SU-DHL-6 (cell line): ENCODE data around the gene ANKRD33B.

Experiments
- H2AFZ ChIP-seq: fragments of 200-600 bp; sonication (generic); 2 replicates; pipeline ENCODE4 v1.6.1; 2014; ENCODE audit warnings: low read depth, mild to moderate bottlenecking, moderate library complexity, mixed read lengths, antibody characterized with exemption, low read length; ENCODE audit not compliant: severe bottlenecking
- H3F3A ChIP-seq: fragments of 200-600 bp; shearing (Covaris generic); 2 replicates; pipeline ENCODE4 v1.6.0; 2016; ENCODE audit warnings: antibody characterized with exemption, mild to moderate bottlenecking; ENCODE audit not compliant: insufficient read depth
- H3K27ac ChIP-seq: fragments of 200-600 bp; sonication (generic); 2 replicates; pipeline ENCODE4 v1.5.1; 2016; ENCODE audit warnings: low read depth, mild to moderate bottlenecking, low read length, moderate library complexity, mixed read lengths
- H3K27me3 ChIP-seq: fragments of 200-600 bp; sonication (generic), shearing (Covaris generic); 2 replicates; pipeline ENCODE4 v1.6.0; 2014; ENCODE audit warnings: mild to moderate bottlenecking, low read length
- H3K36me3 ChIP-seq: fragments of 200-600 bp; sonication (generic); 2 replicates; pipeline ENCODE4 v1.6.1; 2014; ENCODE audit warnings: mild to moderate bottlenecking, low read length, mixed read lengths
- H3K4me2 ChIP-seq: fragments of 300-600, 200-600 bp; shearing (Covaris generic), sonication (generic); 2 replicates; pipeline ENCODE4 v1.6.0; 2014; ENCODE audit warnings: low read length, low read depth, mild to moderate bottlenecking; ENCODE audit not compliant: poor library complexity, severe bottlenecking
- H3K4me3 ChIP-seq: fragments of 200-600 bp; sonication (generic); 2 replicates; pipeline ENCODE4 v1.5.1; 2014; ENCODE audit warnings: antibody characterized with exemption, low read length, mild to moderate bottlenecking, mixed read lengths; ENCODE audit not compliant: insufficient read depth, poor library complexity, severe bottlenecking
- H3K79me2 ChIP-seq: fragments of 200-600 bp; sonication (generic); 2 replicates; pipeline ENCODE4 v1.6.1; 2014; ENCODE audit warnings: mild to moderate bottlenecking, low read length, moderate library complexity; ENCODE audit not compliant: insufficient read depth
- H3K9ac ChIP-seq: fragments of 200-600 bp; sonication (generic); 2 replicates; pipeline ENCODE4 v1.7.0; 2014; ENCODE audit warnings: mild to moderate bottlenecking, low read length
- H3K9me2 ChIP-seq: fragments of 200-600 bp; sonication (generic); replicated peaks from 2 replicates; pipeline ENCODE4 v1.6.1; 2014; ENCODE audit warnings: low read length; ENCODE audit not compliant: insufficient read depth
- H3K9me3 ChIP-seq: fragments of 200-600 bp; sonication (generic); 2 replicates; pipeline ENCODE4 v1.6.1; 2014; ENCODE audit warnings: low read length, mixed read lengths; ENCODE audit not compliant: insufficient read depth
- H4K20me1 ChIP-seq: fragments of 200-600 bp; sonication (generic); 2 replicates; pipeline ENCODE4 v1.6.1; 2014; ENCODE audit warnings: low read depth, mild to moderate bottlenecking, antibody characterized with exemption, low read length, moderate library complexity, mixed read lengths
- CTCF ChIP-seq: fragments of 200-600 bp; sonication (generic); IDR thresholded peaks from one replicate; pipeline ENCODE4 v1.5.1; 2017; ENCODE audit warnings: antibody characterized with exemption, mild to moderate bottlenecking, low read length, moderate library complexity; ENCODE audit not compliant: insufficient read depth, poor library complexity, severe bottlenecking
- EZH2phosphoT487 ChIP-seq: fragments of 200-600 bp; sonication (generic), shearing (Covaris generic); conservative IDR thresholded peaks from 2 replicates; pipeline ENCODE4 v1.6.1; 2018; ENCODE audit warnings: mild to moderate bottlenecking, antibody characterized with exemption, low read length, moderate library complexity, mixed read lengths

ANKRD33B gene

GRCh38 chr5:10654566-10654965, 90.7 kb downstream of the ANKRD33B start:
- Histone ChIP-seq H3K4me2 (no peak overlapping the region), H3K9me2 (no peaks in the 10 kb centered on the region), H3K36me3 (no peaks in the 10 kb centered on the region), H3K27me3 (no peaks in the 10 kb centered on the region), H3F3A (peaks cover 6% of the 10 kb centered on the region; the same call in 1 of the 2 replicates), H3K79me2 (no peaks in the 10 kb centered on the region), H3K9me3 (no peaks in the 10 kb centered on the region), H2AFZ (no peak overlapping the region), H4K20me1 (no peaks in the 10 kb centered on the region), H3K9ac (no peak overlapping the region), H3K4me3 (no peak overlapping the region), H3K27ac (no peak overlapping the region)
- no peak for TF ChIP-seq CTCF
- no peak for TF ChIP-seq EZH2phosphoT487

GRCh38 chr5:10655161-10655971, 91.5 kb downstream of the ANKRD33B start:
- no peaks in the 10 kb centered on the region for H3K9me3 ChIP-seq
- H3K4me3 ChIP-seq = no peak overlapping the region
- no peak overlapping the region for H3K4me2 ChIP-seq
- H3K36me3 ChIP-seq = no peaks in the 10 kb centered on the region
- H4K20me1 ChIP-seq = no peaks in the 10 kb centered on the region
- TF ChIP-seq CTCF (no peak), EZH2phosphoT487 (no peak)
- no peak overlapping the region for H3K9ac ChIP-seq
- H3K79me2 ChIP-seq = no peaks in the 10 kb centered on the region
- no peak overlapping the region for H2AFZ ChIP-seq
- no peak overlapping the region for H3K27ac ChIP-seq
- H3F3A ChIP-seq = peaks cover 6% of the 10 kb centered on the region; the same call in 1 of the 2 replicates
- no peaks in the 10 kb centered on the region for H3K27me3 ChIP-seq
- H3K9me2 ChIP-seq = no peaks in the 10 kb centered on the region

GRCh38 chr5:10655972-10656830, 92.3 kb downstream of the ANKRD33B start:
- Histone ChIP-seq H3K9ac (no peak overlapping the region), H4K20me1 (no peaks in the 10 kb centered on the region), H3K36me3 (no peaks in the 10 kb centered on the region), H3K27ac (no peak overlapping the region), H3K27me3 (no peaks in the 10 kb centered on the region), H3K4me3 (no peak overlapping the region), H3K79me2 (no peaks in the 10 kb centered on the region), H3F3A (peaks cover 6% of the 10 kb centered on the region; the same call in 1 of the 2 replicates), H3K4me2 (no peak overlapping the region), H3K9me2 (no peaks in the 10 kb centered on the region), H2AFZ (no peak overlapping the region), H3K9me3 (no peaks in the 10 kb centered on the region)
- TF ChIP-seq CTCF = no peak
- no peak for TF ChIP-seq EZH2phosphoT487
